HG02571 (cell line): ENCODE data around the gene SLC2A5.
"Not testable (repeated sequence)": the region's sequence is repeated elsewhere in the genome, so short reads cannot be mapped to it uniquely, and the experiment has no call there.

ENCODE experiments used
- ATAC-seq: cut with Tn5 transposase; IDR thresholded peaks from one replicate; pipeline ENCODE4 v1.9.1; 2021; ENCODE audit warnings: mild to moderate bottlenecking, moderate library complexity; ENCODE audit not compliant: unreplicated experiment

SLC2A5 gene

GRCh38 chr1:9038881-9039760, 30.3 kb downstream of the SLC2A5 start:
- ATAC-seq = no peak

GRCh38 chr1:9038338-9038650, 31.1 kb downstream of the SLC2A5 start:
- no peak for ATAC-seq

GRCh38 chr1:9037476-9038337, 31.7 kb downstream of the SLC2A5 start:
- no peak for ATAC-seq

GRCh38 chr1:9035226-9035625, 34.2 kb downstream of the SLC2A5 start:
- ATAC-seq = no peak

GRCh38 chr1:9033363-9033762, 36.1 kb downstream of the SLC2A5 start:
- no peak for ATAC-seq

GRCh38 chr1:9031484-9032259, 37.8 kb downstream of the SLC2A5 start:
- no peak for ATAC-seq

- ATAC-seq = not testable (repeated sequence)
These were observed 38.4 kb downstream of the SLC2A5 start for GRCh38 chr1:9031077-9031476.

GRCh38 chr1:9028921-9029705, 40.3 kb downstream of the SLC2A5 start:
- ATAC-seq = no peak

- no peak for ATAC-seq
These were observed 42.1 kb downstream of the SLC2A5 start for GRCh38 chr1:9027307-9027706.

- ATAC-seq = no peak
These were observed 44.0 kb downstream of the SLC2A5 start for GRCh38 chr1:9025449-9025848.

- ATAC-seq = no peak
These were observed 44.6 kb downstream of the SLC2A5 start for GRCh38 chr1:9024837-9025236.

- ATAC-seq = no peak
These were observed 46.7 kb downstream of the SLC2A5 start for GRCh38 chr1:9022773-9023172.

GRCh38 chr1:9022026-9022738, 47.3 kb downstream of the SLC2A5 start:
- not testable (repeated sequence) for ATAC-seq

GRCh38 chr1:9020305-9020704, 49.1 kb downstream of the SLC2A5 start:
- ATAC-seq = no peak

GRCh38 chr1:9019896-9020295, 49.5 kb downstream of the SLC2A5 start:
- ATAC-seq = no peak

- ATAC-seq = no peak
These were observed 51.1 kb downstream of the SLC2A5 start for GRCh38 chr1:9018333-9018732.

- ATAC-seq = no peak
These were observed 53.0 kb downstream of the SLC2A5 start for GRCh38 chr1:9016455-9016854.

GRCh38 chr1:9014475-9015375, 54.7 kb downstream of the SLC2A5 start:
- ATAC-seq = no peak

- no peak for ATAC-seq
These were observed 55.6 kb downstream of the SLC2A5 start for GRCh38 chr1:9013819-9014218.
